H9 (cell line): Measurements from ENCODE around the gene MRC1. TPM values are rescaled to one million over a fixed set of nuclear protein-coding genes. Genes with fewer than 3 reads are reported as not detected.

Experiments
- DNase-seq: peaks from one replicate; pipeline ENCODE4 v3.0.0-alpha.2; 2017
- H2AFZ ChIP-seq: one replicate; pipeline ENCODE4 v1.6.1; 2013; ENCODE audit warnings: mild to moderate bottlenecking, low read length, control low read depth, moderate library complexity
- H2AK5ac ChIP-seq: 2 replicates; pipeline ENCODE4 v1.6.1; 2013; ENCODE audit warnings: low read length, control low read depth, mixed read lengths; ENCODE audit not compliant: insufficient read length
- H2BK120ac ChIP-seq: one replicate; pipeline ENCODE4 v1.6.1; 2013; ENCODE audit warnings: low read depth, mild to moderate bottlenecking, low read length, control low read depth, inconsistent platforms; ENCODE audit not compliant: poor library complexity, severe bottlenecking
- H2BK12ac ChIP-seq: 2 replicates; pipeline ENCODE4 v1.6.1; 2013; ENCODE audit warnings: low read length, control low read depth, mixed read lengths, low read depth; ENCODE audit not compliant: insufficient read length
- H2BK15ac ChIP-seq: 2 replicates; pipeline ENCODE4 v1.6.1; 2013; ENCODE audit warnings: low read depth, low read length, control low read depth
- H2BK20ac ChIP-seq: one replicate; pipeline ENCODE4 v1.6.1; 2013; ENCODE audit warnings: low read depth, mild to moderate bottlenecking, low read length, control low read depth, inconsistent platforms; ENCODE audit not compliant: poor library complexity, severe bottlenecking
- H2BK5ac ChIP-seq: 2 replicates; pipeline ENCODE4 v1.6.1; 2013; ENCODE audit warnings: low read length, control low read depth, mixed read lengths; ENCODE audit not compliant: insufficient read length
- H3K14ac ChIP-seq: 2 replicates; pipeline ENCODE4 v1.6.1; 2013; ENCODE audit warnings: low read length, control low read depth; ENCODE audit not compliant: insufficient read depth
- H3K18ac ChIP-seq: 2 replicates; pipeline ENCODE4 v1.6.1; 2013; ENCODE audit warnings: low read depth, mild to moderate bottlenecking, mixed read lengths, low read length, control low read depth; ENCODE audit not compliant: insufficient read length
- H3K23ac ChIP-seq: 2 replicates; pipeline ENCODE4 v1.6.1; 2013; ENCODE audit warnings: low read length, control low read depth, mixed read lengths, low read depth; ENCODE audit not compliant: insufficient read length
- H3K23me2 ChIP-seq: 2 replicates; pipeline ENCODE4 v1.6.1; 2013; ENCODE audit warnings: low read depth, mild to moderate bottlenecking, mixed read lengths, low read length, control low read depth; ENCODE audit not compliant: insufficient read length, poor library complexity, severe bottlenecking
- H3K27ac ChIP-seq: 2 replicates; pipeline ENCODE4 v1.5.1; 2013; ENCODE audit warnings: low read length, control low read depth, mixed read lengths, low read depth; ENCODE audit not compliant: insufficient read length
- H3K27me3 ChIP-seq: 2 replicates; pipeline ENCODE4 v1.6.1; 2013; ENCODE audit warnings: low read length, control low read depth, inconsistent platforms; ENCODE audit not compliant: insufficient read depth
- H3K4ac ChIP-seq: 2 replicates; pipeline ENCODE4 v1.6.1; 2013; ENCODE audit warnings: low read depth, mild to moderate bottlenecking, control low read depth, inconsistent platforms, low read length, moderate library complexity
- H3K4me1 ChIP-seq: 2 replicates; pipeline ENCODE4 v1.6.1; 2013; ENCODE audit warnings: low read length, control low read depth, inconsistent platforms; ENCODE audit not compliant: insufficient read depth
- H3K4me2 ChIP-seq: 2 replicates; pipeline ENCODE4 v1.6.1; 2013; ENCODE audit warnings: low read length, control low read depth, mixed read lengths; ENCODE audit not compliant: insufficient read length, insufficient read depth
- H3K56ac ChIP-seq: 2 replicates; pipeline ENCODE4 v1.6.1; 2013; ENCODE audit warnings: low read depth, mild to moderate bottlenecking, mixed read lengths, low read length, control low read depth; ENCODE audit not compliant: insufficient read length
- H3K79me1 ChIP-seq: 2 replicates; pipeline ENCODE4 v1.6.1; 2013; ENCODE audit warnings: low read depth, mild to moderate bottlenecking, moderate library complexity, low read length, control low read depth, inconsistent platforms; ENCODE audit not compliant: insufficient read depth, poor library complexity, severe bottlenecking
- H3K79me2 ChIP-seq: 2 replicates; pipeline ENCODE4 v1.6.1; 2013; ENCODE audit warnings: low read length, control low read depth, inconsistent platforms; ENCODE audit not compliant: insufficient read depth
- H3K9ac ChIP-seq: 2 replicates; pipeline ENCODE4 v1.6.1; 2013; ENCODE audit warnings: low read length, control low read depth, mixed read lengths; ENCODE audit not compliant: insufficient read length; ENCODE audit errors: extremely low read depth
- H3K9me3 ChIP-seq: one replicate; pipeline ENCODE4 v1.6.1; 2013; ENCODE audit warnings: low read depth, low read length, inconsistent platforms; ENCODE audit not compliant: control insufficient read depth
- H3T11ph ChIP-seq: one replicate; pipeline ENCODE4 v1.6.1; 2013; ENCODE audit warnings: mild to moderate bottlenecking, low read length, control low read depth, inconsistent platforms
- H4K20me1 ChIP-seq: one replicate; pipeline ENCODE4 v1.6.1; 2013; ENCODE audit not compliant: control insufficient read depth, insufficient read length, insufficient read depth
- H4K5ac ChIP-seq: 2 replicates; pipeline ENCODE4 v1.6.1; 2013; ENCODE audit warnings: low read depth, mild to moderate bottlenecking, mixed read lengths, low read length, control low read depth; ENCODE audit not compliant: insufficient read length
- H4K8ac ChIP-seq: replicated peaks from 2 replicates; pipeline ENCODE4 v1.6.1; 2013; ENCODE audit warnings: low read length, control low read depth, mixed read lengths, low read depth; ENCODE audit not compliant: insufficient read length
- H4K91ac ChIP-seq: 2 replicates; pipeline ENCODE4 v1.6.1; 2013; ENCODE audit warnings: low read depth, mild to moderate bottlenecking, moderate library complexity, mixed read lengths, low read length, control low read depth; ENCODE audit not compliant: insufficient read length
- H3K27ac Mint-ChIP-seq, 3 experiments: 2 replicates in 2 of 3; 3 replicates in 1 of 3; pipeline ENCODE4 v1.8.0; 2020 to 2021; ENCODE audit warnings: mixed read lengths in 3 of 3, mild to moderate bottlenecking in 1 of 3, moderate library complexity in 1 of 3
- H3K27me3 Mint-ChIP-seq: 2 replicates; pipeline ENCODE4 v1.8.0; 2021; ENCODE audit warnings: low read depth, mild to moderate bottlenecking, moderate library complexity, mixed read lengths
- H3K36me3 Mint-ChIP-seq, 3 experiments: 2 replicates in 2 of 3; 3 replicates in 1 of 3; pipeline ENCODE4 v1.8.0; 2020 to 2021; ENCODE audit warnings: low read depth in 3 of 3, mixed read lengths in 3 of 3; ENCODE audit not compliant: insufficient read depth in 1 of 3
- H3K4me1 Mint-ChIP-seq, 2 experiments: 2 replicates each; pipeline ENCODE4 v1.8.0; 2020; ENCODE audit warnings: mixed read lengths in 2 of 2
- H3K4me3 Mint-ChIP-seq, 2 experiments: 2 replicates in 1 of 2; 3 replicates in 1 of 2; pipeline ENCODE4 v1.8.0; 2020 to 2021; ENCODE audit warnings: mild to moderate bottlenecking in 2 of 2, mixed read lengths in 2 of 2, moderate library complexity in 1 of 2
- H3K9me3 Mint-ChIP-seq, 2 experiments: 2 replicates in 1 of 2; 3 replicates in 1 of 2; pipeline ENCODE4 v1.8.0; 2020; ENCODE audit warnings: mild to moderate bottlenecking in 2 of 2, mixed read lengths in 2 of 2, moderate library complexity in 1 of 2
- CTCF ChIP-seq: fragments of 200-600 bp; sonication (generic); conservative IDR thresholded peaks from 3 replicates; pipeline ENCODE4 v1.8.0; 2021; ENCODE audit warnings: antibody characterized with exemption, mild to moderate bottlenecking
- WGBS: extraction: QIAGEN DNeasy Blood & Tissue Kit; methylation state at CpG from one replicate; pipeline ENCODE4 v1.1.7; 2013; ENCODE audit warnings: missing lambda C conversion rate, low lambda C conversion rate, mixed read lengths; ENCODE audit not compliant: insufficient read length; ENCODE audit errors: extremely low coverage; 5-methylcytosine and 5-hydroxymethylcytosine counted together
- total RNA-seq: library from RNA; stranded (reverse); gene quantifications from 2 replicates; pipeline ENCODE4 v1.2.1, GENCODE V29; 2021

Gene MRC1
- total RNA-seq, 1 experiment from 2014 or later, result not detected

GRCh38 chr10:17866346-17866745, 57.2 kb downstream of the MRC1 start:
- no peaks in the 10 kb centered on the region for H3K79me1 ChIP-seq
- H4K91ac ChIP-seq, result no peak overlapping the region
- WGBS, result no CpG with 5 or more reads among the region's 10 CpGs

More at GRCh38 chr10:17866346-17866745, 57.2 kb downstream of the MRC1 start:
- Histone ChIP-seq H3K27me3 (no peaks in the 10 kb centered on the region), H3K27ac (no peak overlapping the region), H3K14ac (no peak overlapping the region), H3K18ac (no peak overlapping the region), H3K9me3 (no peaks in the 10 kb centered on the region), H4K5ac (no peak overlapping the region), H3K4me1 (no peaks in the 10 kb centered on the region), H3K4me2 (no peak overlapping the region), H4K8ac (no peak overlapping the region), H3T11ph (no peak overlapping the region), H4K20me1 (no peaks in the 10 kb centered on the region), H2AK5ac (no peak overlapping the region), H3K79me2 (no peaks in the 10 kb centered on the region), H3K23me2 (no peaks in the 10 kb centered on the region), H2BK5ac (no peak overlapping the region), H2AFZ (no peak overlapping the region), H2BK20ac (no peak overlapping the region), H3K56ac (no peak overlapping the region), H3K23ac (no peak overlapping the region), H2BK12ac (no peak overlapping the region), H2BK15ac (no peak overlapping the region), H3K4ac (no peak overlapping the region), H3K9ac (no peak overlapping the region), H2BK120ac (no peak overlapping the region)
- Mint-ChIP-seq H3K27me3 (no peaks in the 10 kb centered on the region), H3K4me3 (no peak overlapping the region), H3K4me1 (no peaks in the 10 kb centered on the region), H3K36me3 (no peaks in the 10 kb centered on the region), H3K9me3 (no peaks in the 10 kb centered on the region), H3K27ac (no peak overlapping the region)
- no peak for TF ChIP-seq CTCF
- DNase-seq, result no peak
